ENCODE measurements around the gene SLC44A4. TPM values are rescaled to one million over a fixed set of nuclear protein-coding genes. Genes with fewer than 3 reads are reported as not detected.

SLC44A4 gene
- total RNA-seq, 1 experiment from 2014 or later, result 3.8 TPM

DNA sequence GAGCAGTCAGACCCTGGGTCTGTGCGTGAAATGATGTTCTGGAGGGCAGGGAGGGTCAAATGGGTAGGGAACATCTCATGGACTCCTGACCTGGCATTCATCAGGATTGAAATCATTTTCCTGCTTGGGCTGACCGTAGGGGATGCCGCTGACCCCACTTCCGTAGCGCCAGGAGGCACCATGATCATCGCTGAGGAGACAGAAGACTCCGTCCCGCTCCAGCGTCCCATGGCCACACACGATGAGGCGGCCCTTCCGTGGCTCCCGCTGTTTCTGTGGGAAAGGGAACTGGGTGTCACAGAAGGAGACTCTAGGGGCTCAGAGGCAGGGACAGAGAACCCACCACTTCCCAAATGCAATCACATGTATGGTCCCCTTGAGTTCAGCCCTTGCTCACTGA is 18.4 kb downstream of the SLC44A4 start:
- Mint-ChIP-seq H3K27me3 (ENCODE audit: low read depth) (peaks cover 2% of the 10 kb centered on the region), H3K27ac (no peak overlapping the region; a peak in 1 of 7 replicates), H3K4me1 (peaks cover 13 to 16% of the 10 kb centered on the region in 2 experiments), H3K36me3 (ENCODE audit: insufficient read depth in 1 of 3, low read depth in 3 of 3) (peaks cover 10 to 33% (median 19%) of the 10 kb centered on the region in 3 experiments; a peak in 6 of 7 replicates), H3K4me3 (peak overlapping the region in 1 of 2 experiments; percentile 58; a peak in 1 of 5 replicates), H3K9me3 (peaks cover 2 to 3% of the 10 kb centered on the region in 2 experiments)
- Histone ChIP-seq H3K23ac (ENCODE audit: insufficient read length, low read depth, low read length) (no peak overlapping the region), H2BK20ac (ENCODE audit: low read depth, low read length, poor library complexity, severe bottlenecking) (no peak overlapping the region), H3K4me2 (ENCODE audit: insufficient read depth, insufficient read length, low read length) (no peak overlapping the region), H3K18ac (ENCODE audit: insufficient read length, low read depth, low read length) (no peak overlapping the region), H3K9ac (ENCODE audit: extremely low read depth, insufficient read length, low read length) (no peak overlapping the region), H3K14ac (ENCODE audit: insufficient read depth, low read length) (no peak overlapping the region), H2BK120ac (ENCODE audit: low read depth, low read length, poor library complexity, severe bottlenecking) (no peak overlapping the region), H4K8ac (replicated peaks; ENCODE audit: insufficient read length, low read depth, low read length) (no peak overlapping the region), H3K27me3 (ENCODE audit: insufficient read depth, low read length) (no peaks in the 10 kb centered on the region), H3K9me3 (ENCODE audit: control insufficient read depth, low read depth, low read length) (no peaks in the 10 kb centered on the region), H3K79me1 (ENCODE audit: insufficient read depth, low read depth, low read length, poor library complexity, severe bottlenecking) (no peaks in the 10 kb centered on the region), H3K79me2 (ENCODE audit: insufficient read depth, low read length) (no peaks in the 10 kb centered on the region), H3K27ac (ENCODE audit: insufficient read length, low read depth, low read length) (no peak overlapping the region), H2BK12ac (ENCODE audit: insufficient read length, low read depth, low read length) (no peak overlapping the region), H3K56ac (ENCODE audit: insufficient read length, low read depth, low read length) (no peak overlapping the region), H2BK15ac (ENCODE audit: low read depth, low read length) (no peak overlapping the region), H4K5ac (ENCODE audit: insufficient read length, low read depth, low read length) (no peak overlapping the region), H4K20me1 (ENCODE audit: control insufficient read depth, insufficient read depth, insufficient read length) (no peaks in the 10 kb centered on the region), H3K23me2 (ENCODE audit: insufficient read length, low read depth, low read length, poor library complexity, severe bottlenecking) (peaks cover 12% of the 10 kb centered on the region), H2AK5ac (ENCODE audit: insufficient read length, low read length) (no peak overlapping the region), H4K91ac (ENCODE audit: insufficient read length, low read depth, low read length) (no peak overlapping the region), H3K4ac (ENCODE audit: low read depth, low read length) (no peak overlapping the region), H3K4me1 (ENCODE audit: insufficient read depth, low read length) (no peaks in the 10 kb centered on the region), H3T11ph (ENCODE audit: low read length) (no peak overlapping the region), H2AFZ (ENCODE audit: low read length) (no peak overlapping the region), H2BK5ac (ENCODE audit: insufficient read length, low read length) (no peak overlapping the region)
- no CpG with 5 or more reads among the region's 13 CpGs for WGBS (ENCODE audit: extremely low coverage, insufficient read length, low lambda C conversion rate)
- TF ChIP-seq CTCF (conservative IDR thresholded peaks at IDR 0.05), result no peak
- no peak for DNase-seq
